Ovary (tissue), 3 donors: ENCODE data around the gene ATP1B2.

ENCODE experiments used
- CTCF ChIP-seq, 3 donors: fragments of 450-650 bp in 2 of 3; fragments of 200-600 bp in 1 of 3; IDR thresholded peaks; one replicate each; pipeline versions ENCODE4 v1.5.1 to v1.8.0; 2016 to 2022; ENCODE audit warnings: antibody characterized with exemption in 3 of 3, mild to moderate bottlenecking in 1 of 3
- EP300 ChIP-seq: sonication (generic); formaldehyde crosslinking; IDR thresholded peaks from one replicate; pipeline ENCODE4 v1.6.1; 2017; ENCODE audit warnings: antibody characterized with exemption
- POLR2A ChIP-seq: fragments of 450-650 bp; IDR thresholded peaks from one replicate; pipeline ENCODE4 v1.6.1; 2017; ENCODE audit warnings: antibody characterized with exemption, mild to moderate bottlenecking, moderate library complexity
- donor health status: DM: no; HTN: no; CAD: no.

- TF ChIP-seq POLR2A (no peak), CTCF (IDR thresholded peaks at IDR 0.05) (no peak), EP300 (no peak)
Measured at GRCh38 chr17:7697828-7698588, 47.3 kb downstream of the ATP1B2 start.
